ENCODE data around the gene SIRPB2.

The SIRPB2 gene

DNA sequence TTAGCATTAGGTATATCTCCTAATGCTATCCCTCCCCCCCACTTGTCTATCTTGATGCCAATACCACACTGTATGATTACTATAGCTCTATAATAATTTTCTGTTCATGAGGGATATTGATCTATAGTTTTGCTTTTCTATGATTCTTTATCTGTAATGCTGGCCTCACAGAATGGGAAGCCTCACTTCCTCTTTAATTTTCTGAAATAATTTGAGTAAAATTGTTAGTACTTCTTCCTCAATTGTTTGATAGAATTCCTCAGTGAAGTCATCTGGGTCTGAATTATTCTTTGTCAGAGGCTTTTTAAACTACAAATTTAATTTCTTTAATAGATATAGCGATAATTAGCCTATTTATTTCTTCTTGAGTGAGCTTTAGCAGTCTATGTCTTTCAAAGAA lies 35.1 kb upstream of the SIRPB2 start:
- intact Hi-C loops (cut with DNase I; ENCODE audit: low total_unique reads): no loop called here
- TF ChIP-seq, protein P1, sequence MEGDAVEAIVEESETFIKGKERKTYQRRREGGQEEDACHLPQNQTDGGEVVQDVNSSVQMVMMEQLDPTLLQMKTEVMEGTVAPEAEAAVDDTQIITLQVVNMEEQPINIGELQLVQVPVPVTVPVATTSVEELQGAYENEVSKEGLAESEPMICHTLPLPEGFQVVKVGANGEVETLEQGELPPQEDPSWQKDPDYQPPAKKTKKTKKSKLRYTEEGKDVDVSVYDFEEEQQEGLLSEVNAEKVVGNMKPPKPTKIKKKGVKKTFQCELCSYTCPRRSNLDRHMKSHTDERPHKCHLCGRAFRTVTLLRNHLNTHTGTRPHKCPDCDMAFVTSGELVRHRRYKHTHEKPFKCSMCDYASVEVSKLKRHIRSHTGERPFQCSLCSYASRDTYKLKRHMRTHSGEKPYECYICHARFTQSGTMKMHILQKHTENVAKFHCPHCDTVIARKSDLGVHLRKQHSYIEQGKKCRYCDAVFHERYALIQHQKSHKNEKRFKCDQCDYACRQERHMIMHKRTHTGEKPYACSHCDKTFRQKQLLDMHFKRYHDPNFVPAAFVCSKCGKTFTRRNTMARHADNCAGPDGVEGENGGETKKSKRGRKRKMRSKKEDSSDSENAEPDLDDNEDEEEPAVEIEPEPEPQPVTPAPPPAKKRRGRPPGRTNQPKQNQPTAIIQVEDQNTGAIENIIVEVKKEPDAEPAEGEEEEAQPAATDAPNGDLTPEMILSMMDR (IDR thresholded peaks at IDR 0.05): no peak
- Histone ChIP-seq H3K27me3 (no peaks in the 10 kb centered on the region), H3K4me3 (no peak overlapping the region), H3K4me1 (no peaks in the 10 kb centered on the region), H3K27ac (no peak overlapping the region), H3K9me3 (no peaks in the 10 kb centered on the region), H3K36me3 (no peaks in the 10 kb centered on the region)
- DNase-seq: no peak

GRCh38 chr20:1524004-1524403 lies 32.8 kb upstream of the SIRPB2 start:
- intact Hi-C loops (cut with DNase I; ENCODE audit: low total_unique reads): no loop called here
- Histone ChIP-seq H3K9me3 (no peaks in the 10 kb centered on the region), H3K36me3 (no peaks in the 10 kb centered on the region), H3K4me1 (no peaks in the 10 kb centered on the region), H3K4me3 (no peak overlapping the region), H3K27me3 (no peaks in the 10 kb centered on the region), H3K27ac (no peak overlapping the region)
- DNase-seq: no peak
- TF ChIP-seq, protein P1 (IDR thresholded peaks at IDR 0.05): no peak

GRCh38 chr20:1517010-1517409 lies 25.8 kb upstream of the SIRPB2 start:
- H3K9me3 ChIP-seq: no peaks in the 10 kb centered on the region
- no peaks in the 10 kb centered on the region for H3K27me3 ChIP-seq
- no peak overlapping the region for H3K27ac ChIP-seq
- H3K4me1 ChIP-seq: no peaks in the 10 kb centered on the region
- DNase-seq: no peak
- H3K36me3 ChIP-seq: no peaks in the 10 kb centered on the region
- intact Hi-C loops (cut with DNase I; ENCODE audit: low total_unique reads): no loop called here
- TF ChIP-seq, protein P1 (IDR thresholded peaks at IDR 0.05): no peak
- H3K4me3 ChIP-seq: no peak overlapping the region

DNA sequence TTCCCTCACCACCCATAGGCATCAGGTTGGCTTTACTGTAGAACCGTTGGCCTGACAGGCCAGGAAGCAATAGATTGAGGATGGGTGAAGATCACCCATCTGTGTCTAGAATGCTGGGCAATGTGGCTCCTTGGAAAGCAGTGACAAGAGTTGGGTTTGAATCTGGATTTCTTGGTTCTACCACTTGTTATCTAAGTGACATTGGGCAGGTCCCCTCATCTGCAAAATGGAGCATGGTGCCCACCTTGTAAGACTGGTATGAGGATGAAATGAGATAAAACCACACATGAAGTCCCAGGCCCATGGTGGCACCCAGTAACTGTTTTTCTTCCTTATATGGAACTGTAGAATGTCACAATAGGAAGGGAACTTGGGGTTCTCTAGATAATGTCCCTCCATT lies 22.6 kb upstream of the SIRPB2 start:
- Histone ChIP-seq H3K4me3 (no peak overlapping the region), H3K27ac (no peak overlapping the region), H3K36me3 (no peaks in the 10 kb centered on the region), H3K27me3 (peaks cover 0 to 2% of the 10 kb centered on the region in 2 donors), H3K4me1 (no peaks in the 10 kb centered on the region), H3K9me3 (no peaks in the 10 kb centered on the region)
- intact Hi-C loops (cut with DNase I; ENCODE audit: low total_unique reads): no loop called here
- TF ChIP-seq, protein P1 (IDR thresholded peaks at IDR 0.05): no peak
- DNase-seq: no peak

- H3K9me3 ChIP-seq: no peaks in the 10 kb centered on the region
- no peak overlapping the region for H3K27ac ChIP-seq
- H3K4me3 ChIP-seq: no peak overlapping the region
- peaks cover 0 to 2% of the 10 kb centered on the region in 2 donors for H3K27me3 ChIP-seq
- H3K36me3 ChIP-seq: no peaks in the 10 kb centered on the region
- intact Hi-C loops (cut with DNase I; ENCODE audit: low total_unique reads): no loop called here
- H3K4me1 ChIP-seq: no peaks in the 10 kb centered on the region
- TF ChIP-seq, protein P1 (IDR thresholded peaks at IDR 0.05): no peak
- no peak for DNase-seq
These were observed 18.0 kb upstream of the SIRPB2 start for GRCh38 chr20:1509237-1509636.

GRCh38 chr20:1508574-1508973 lies 17.4 kb upstream of the SIRPB2 start:
- no peak for DNase-seq
- Histone ChIP-seq H3K27me3 (peaks cover 0 to 2% of the 10 kb centered on the region in 2 donors), H3K4me3 (no peak overlapping the region), H3K4me1 (peaks cover 0 to 4% (median 0%) of the 10 kb centered on the region in 4 donors), H3K9me3 (no peaks in the 10 kb centered on the region), H3K36me3 (no peaks in the 10 kb centered on the region), H3K27ac (no peak overlapping the region)
- TF ChIP-seq, protein P1 (IDR thresholded peaks at IDR 0.05): no peak
- intact Hi-C loops (cut with DNase I; ENCODE audit: low total_unique reads): no loop called here
